ENCODE data around the gene BLM.

BLM gene

DNA sequence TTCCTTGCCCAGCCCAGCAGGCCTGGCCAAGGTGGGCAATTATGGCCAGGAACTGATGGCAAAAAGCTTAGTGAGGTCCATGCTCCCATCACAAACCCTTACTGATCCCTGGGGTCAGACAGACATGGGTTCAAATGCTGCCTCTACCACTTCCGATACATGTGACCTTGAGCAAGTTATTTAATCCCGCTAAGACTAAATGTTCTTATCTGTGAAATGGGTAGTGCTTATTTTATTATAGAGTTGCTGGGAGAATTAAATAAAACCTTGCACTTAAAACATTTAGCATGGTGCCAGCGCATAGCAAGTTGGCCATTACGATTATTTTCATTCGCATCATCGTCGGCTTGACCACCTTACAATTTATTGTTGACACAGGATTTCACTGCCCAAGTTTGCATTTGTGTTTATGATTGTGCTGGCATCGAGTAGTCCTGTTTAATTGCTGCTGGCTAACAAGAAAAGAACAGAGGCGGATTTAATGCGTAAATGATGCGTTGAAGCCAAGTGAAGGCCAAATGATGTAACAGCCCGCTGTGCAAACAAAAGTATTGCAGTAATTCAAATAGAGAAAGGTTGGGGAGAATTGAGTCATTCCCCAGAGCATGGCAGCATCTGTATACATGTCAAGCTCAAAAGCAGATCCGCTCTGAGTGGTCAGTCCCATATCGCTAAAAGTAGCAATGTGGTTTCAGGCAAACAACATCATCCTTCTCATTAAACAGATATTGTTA lies 144.0 kb downstream of the BLM start:
- FAIRE-seq = no peak
- TF ChIP-seq, protein P1, sequence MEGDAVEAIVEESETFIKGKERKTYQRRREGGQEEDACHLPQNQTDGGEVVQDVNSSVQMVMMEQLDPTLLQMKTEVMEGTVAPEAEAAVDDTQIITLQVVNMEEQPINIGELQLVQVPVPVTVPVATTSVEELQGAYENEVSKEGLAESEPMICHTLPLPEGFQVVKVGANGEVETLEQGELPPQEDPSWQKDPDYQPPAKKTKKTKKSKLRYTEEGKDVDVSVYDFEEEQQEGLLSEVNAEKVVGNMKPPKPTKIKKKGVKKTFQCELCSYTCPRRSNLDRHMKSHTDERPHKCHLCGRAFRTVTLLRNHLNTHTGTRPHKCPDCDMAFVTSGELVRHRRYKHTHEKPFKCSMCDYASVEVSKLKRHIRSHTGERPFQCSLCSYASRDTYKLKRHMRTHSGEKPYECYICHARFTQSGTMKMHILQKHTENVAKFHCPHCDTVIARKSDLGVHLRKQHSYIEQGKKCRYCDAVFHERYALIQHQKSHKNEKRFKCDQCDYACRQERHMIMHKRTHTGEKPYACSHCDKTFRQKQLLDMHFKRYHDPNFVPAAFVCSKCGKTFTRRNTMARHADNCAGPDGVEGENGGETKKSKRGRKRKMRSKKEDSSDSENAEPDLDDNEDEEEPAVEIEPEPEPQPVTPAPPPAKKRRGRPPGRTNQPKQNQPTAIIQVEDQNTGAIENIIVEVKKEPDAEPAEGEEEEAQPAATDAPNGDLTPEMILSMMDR (IDR thresholded peaks at IDR 0.05; ENCODE audit: insufficient read depth, missing control alignments) = no peak
- no peak for DNase-seq (ENCODE audit: insufficient read length, low spot score)

DNA sequence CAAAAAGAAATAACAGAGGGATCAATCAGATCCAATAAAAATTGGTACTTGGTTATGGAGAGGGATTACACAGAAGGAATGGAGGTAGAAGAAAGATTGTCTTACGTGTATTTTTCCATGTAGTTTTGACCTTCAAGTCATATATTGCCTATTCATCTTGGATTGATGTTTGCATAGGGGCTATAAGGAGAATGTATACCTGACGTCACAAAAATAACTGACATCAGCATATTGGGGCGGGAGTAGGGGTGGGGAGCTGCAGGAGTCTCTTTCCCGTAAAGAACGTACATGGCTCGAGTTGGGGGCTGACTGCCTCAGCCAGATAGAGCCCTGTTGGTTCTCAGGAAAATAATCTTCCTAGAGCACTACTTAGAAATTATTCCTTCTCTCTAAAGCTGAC lies 145.3 kb downstream of the BLM start:
- TF ChIP-seq, protein P1 (IDR thresholded peaks at IDR 0.05; ENCODE audit: insufficient read depth, missing control alignments) = no peak

DNA sequence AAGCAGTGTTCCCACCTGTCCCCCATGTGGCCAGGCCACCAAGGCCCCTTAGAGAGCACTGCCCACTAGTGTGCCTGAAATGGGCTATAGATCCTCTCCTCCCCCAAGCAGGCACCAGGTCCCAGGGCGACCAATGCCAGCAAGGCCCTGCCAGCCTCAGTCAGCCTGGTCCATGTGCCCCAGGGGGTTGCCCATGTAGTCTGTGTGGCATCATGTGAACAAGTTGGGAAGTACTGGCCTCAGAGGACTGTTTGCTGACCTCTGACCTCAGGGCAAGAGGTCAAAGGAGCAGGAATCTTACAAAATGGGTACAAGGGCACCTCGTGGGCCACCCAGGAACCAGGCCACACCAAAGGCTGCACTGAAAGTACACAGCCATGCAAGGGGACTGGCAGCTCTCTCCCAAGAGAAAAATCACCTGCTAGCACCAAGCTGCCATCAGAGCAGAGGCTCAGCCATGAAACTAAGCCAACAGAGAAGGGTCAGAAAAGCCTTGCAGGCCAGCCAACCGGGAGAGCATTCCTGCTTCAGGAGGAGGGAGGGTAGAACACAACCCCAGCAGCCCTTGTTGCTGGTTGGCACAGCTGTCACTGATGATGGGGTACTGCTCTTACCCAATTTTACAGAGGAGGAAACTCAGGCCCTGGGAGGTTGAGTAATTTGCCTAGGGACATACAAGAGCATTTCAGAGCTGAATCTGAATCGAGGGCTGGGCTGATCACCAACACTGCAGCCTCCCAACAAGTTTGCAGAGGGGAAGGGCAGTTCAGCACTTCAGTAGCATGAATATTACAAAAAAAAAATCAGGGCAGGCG lies 146.0 kb downstream of the BLM start:
- TF ChIP-seq, protein P1 (IDR thresholded peaks at IDR 0.05; ENCODE audit: insufficient read depth, missing control alignments) = no peak
- no peak for FAIRE-seq
- DNase-seq (ENCODE audit: insufficient read length, low spot score) = no peak

More for the DNA sequence above, 145.3 kb downstream of the BLM start:
- FAIRE-seq (no peak), DNase-seq (ENCODE audit: insufficient read length, low spot score) (no peak)

DNA sequence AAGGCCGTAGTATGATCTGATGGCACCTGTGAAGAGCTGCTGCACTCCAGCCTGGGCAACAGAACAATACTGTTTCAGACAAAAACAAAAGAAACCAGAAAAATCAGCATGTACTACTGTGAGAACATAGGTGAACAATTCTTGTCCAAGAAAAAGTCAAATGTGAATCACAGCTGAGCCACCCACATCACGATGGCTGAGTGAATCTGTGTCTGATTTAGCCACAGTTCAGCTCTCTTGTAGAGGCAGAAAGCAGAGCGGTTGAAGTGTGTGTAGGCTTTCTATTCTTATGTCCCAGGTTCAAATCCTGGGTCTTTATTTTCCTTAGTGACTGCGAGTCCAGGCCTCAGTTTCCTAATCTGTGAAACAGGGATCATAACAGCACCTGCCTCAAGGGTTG lies 146.8 kb downstream of the BLM start:
- TF ChIP-seq, protein P1 (IDR thresholded peaks at IDR 0.05; ENCODE audit: insufficient read depth, missing control alignments) = no peak
- FAIRE-seq (no peak), DNase-seq (ENCODE audit: insufficient read length, low spot score) (no peak)

DNA sequence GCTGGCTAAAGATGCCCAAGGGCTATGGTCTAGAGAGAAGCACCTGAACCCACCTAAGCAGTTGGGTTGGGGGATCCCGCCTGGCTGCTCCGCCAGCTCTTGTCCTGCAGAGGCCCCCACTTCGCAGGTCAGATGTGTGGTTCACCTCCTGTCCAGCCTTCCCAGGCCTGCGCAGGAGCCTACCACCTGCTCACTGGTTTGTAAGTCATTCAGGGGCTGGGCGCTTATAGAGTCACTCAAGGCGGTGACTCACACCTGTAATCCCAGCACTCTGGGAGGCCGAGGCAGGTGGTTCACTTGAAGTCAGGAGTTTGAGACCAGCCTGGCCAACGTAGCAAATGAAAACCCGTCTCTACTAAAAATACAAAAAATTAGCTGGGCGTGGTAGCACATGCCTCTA lies 147.4 kb downstream of the BLM start:
- DNase-seq (ENCODE audit: insufficient read length, low spot score) (no peak), FAIRE-seq (no peak)
- TF ChIP-seq, protein P1 (IDR thresholded peaks at IDR 0.05; ENCODE audit: insufficient read depth, missing control alignments) = no peak

DNA sequence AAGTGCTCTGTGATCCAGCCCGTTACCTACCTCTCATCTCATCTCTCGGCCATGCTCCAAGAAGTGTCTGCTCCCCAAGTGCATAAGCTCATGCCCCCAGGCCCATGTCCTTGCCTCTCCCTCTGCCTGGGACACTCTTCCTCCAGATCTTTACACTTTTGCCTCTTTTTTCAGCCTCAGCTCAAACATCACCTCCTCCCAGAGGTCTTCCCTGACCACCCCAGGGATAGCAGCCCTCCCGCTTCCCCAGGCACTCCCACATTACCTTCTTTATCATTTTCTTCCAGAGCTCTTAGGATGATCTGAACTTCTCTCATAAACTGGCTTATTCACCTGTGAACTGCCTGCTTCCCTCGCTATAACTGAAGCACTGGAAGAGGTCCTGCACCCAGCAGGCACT lies 148.6 kb downstream of the BLM start:
- DNase-seq (ENCODE audit: insufficient read length, low spot score) (no peak), FAIRE-seq (no peak)
- TF ChIP-seq, protein P1 (IDR thresholded peaks at IDR 0.05; ENCODE audit: insufficient read depth, missing control alignments) = no peak
